GM18505 (cell line): ENCODE data around the gene TMEM184B.

Source experiments
- ATAC-seq: cut with Tn5 transposase; IDR thresholded peaks from one replicate; pipeline ENCODE4 v1.9.1; 2021; ENCODE audit not compliant: unreplicated experiment
- POLR2A ChIP-seq: IDR thresholded peaks from 4 replicates; pipeline ENCODE4 v1.6.1; 2011; ENCODE audit warnings: borderline replicate concordance; ENCODE audit not compliant: insufficient read depth, insufficient read length; ENCODE audit errors: extremely low read depth

The TMEM184B gene

DNA sequence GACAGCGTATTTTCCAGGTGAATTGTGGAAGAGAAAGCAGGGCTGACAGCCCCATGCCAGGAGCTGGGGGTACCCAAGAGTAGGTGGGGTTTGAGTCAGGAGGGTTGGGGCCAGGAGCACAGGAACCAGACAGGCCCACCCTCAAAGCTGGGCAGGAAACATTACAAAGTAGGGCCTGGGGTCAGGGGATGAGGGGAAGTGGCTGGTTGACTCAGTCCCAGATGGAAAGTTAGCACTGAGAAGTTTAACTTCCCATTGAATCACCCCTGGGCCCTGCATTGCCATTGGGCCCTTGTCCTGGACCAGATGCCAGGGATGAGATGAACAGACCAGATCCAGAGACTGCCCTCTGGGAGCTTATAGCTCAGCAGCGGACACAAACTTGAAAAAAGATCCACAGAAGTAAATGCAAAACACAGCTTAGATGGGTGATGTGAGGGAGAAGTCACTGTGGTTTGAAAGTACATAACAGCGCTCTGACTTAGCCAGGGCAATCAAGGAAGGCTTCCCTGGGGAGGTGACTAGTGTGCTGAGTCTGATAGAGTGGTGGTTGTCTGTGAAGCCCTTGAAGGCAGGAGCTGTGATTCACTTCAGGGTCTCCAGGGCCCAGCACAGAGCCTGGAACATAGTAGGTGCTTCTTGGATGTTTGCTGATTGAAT is 68.8 kb downstream of the TMEM184B start:
- ATAC-seq: no peak
- no peak for TF ChIP-seq POLR2A

DNA sequence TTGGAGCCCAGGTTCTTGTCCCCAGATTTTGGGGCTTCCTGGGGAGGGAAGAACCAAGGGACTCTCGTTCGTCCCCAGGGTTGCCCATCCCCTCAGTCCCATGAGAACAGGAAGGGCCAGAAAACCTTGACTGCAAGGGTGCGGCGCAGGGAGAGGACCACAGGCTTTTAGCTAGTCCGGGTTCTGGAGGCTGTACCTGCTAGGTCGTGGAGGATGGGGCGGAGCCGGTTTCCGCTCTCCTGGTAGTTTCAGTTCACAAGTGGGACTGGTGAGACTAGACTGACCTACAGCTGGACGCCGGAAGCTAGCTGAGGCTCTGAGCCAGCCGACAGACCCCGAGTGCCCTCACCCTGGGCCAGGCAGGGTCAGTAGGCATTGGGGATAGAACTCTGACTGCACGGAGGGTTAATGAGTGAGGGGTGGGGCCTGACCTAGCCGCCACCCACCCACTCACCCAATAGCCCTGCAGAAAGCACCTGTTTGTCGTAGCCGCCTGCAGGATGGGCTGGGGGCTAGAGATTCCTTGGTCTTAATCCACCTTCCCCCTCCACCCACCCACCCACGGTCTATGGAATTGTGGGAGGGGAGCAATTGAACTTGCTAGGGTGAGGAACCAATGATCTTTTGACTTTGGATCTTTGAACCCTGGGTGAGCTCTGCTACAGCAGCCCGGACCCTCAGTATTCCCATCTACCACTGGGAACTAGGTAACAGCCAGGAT is 69.6 kb downstream of the TMEM184B start:
- no peak for ATAC-seq
- no peak for TF ChIP-seq POLR2A

GRCh38 chr22:38202437-38203089 is 70.2 kb downstream of the TMEM184B start:
- TF ChIP-seq POLR2A: no peak
- peak; percentile 14 for ATAC-seq

- peak; percentile 52 for ATAC-seq
- peak; percentile 57 for TF ChIP-seq POLR2A
Observed at GRCh38 chr22:38201711-38202436, 70.9 kb downstream of the TMEM184B start, which contains the start of gene MAFF. MAFF (plus strand) TSS chr22:38201994; CDS start chr22:38213854, 11,860 bp downstream.

DNA sequence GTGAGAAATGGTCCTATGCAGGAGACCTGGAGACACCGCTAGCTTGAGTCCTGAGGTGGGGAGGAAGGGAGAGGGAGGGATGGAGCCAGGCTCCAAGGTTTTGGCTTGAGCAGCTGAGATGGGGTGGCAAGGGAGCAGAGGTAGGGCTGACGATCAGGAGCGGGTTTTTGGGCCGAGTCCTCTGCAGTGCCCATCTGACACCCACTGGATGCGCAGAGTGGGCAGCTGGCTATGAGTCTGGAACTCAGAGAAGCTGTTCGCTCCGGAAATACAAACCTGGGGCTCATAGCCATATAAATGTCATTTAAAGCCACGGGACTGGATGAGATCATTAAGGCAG is 71.5 kb downstream of the TMEM184B start:
- no peak for TF ChIP-seq POLR2A
- ATAC-seq: no peak

- ATAC-seq: no peak
- no peak for TF ChIP-seq POLR2A
Observed at GRCh38 chr22:38199826-38200559, 72.8 kb downstream of the TMEM184B start.

DNA sequence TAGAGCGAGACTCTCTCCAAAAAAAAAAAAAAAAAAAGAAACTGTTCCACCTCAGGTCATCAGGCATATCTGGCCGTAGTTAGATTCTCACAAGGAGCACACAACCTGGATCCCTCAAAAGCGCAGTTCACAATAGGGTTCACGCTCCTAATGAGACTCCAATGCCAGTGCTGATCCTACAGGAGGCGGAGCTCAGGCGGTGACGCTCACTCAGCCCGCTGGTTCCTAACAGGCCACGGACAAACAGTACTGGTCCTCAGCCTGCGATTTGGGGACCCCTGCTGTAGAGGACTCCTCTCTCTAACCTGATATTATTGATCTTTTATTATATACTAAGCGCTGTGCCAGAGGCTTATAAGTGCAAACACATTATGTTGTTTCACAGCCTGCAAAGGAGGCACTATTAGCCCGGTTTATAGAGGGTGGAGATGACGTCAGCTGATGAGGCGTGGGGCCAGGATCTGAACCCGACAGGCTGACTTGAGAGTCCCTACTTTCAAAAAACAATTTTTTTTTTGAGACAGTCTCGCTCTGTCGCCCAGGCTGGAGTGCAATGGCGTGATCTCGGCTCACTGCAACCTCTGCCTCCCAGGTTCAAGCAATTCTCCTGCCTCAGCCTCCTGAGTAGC is 75.9 kb downstream of the TMEM184B start:
- no peak for TF ChIP-seq POLR2A
- no peak for ATAC-seq

GRCh38 chr22:38193580-38193979 is 79.2 kb downstream of the TMEM184B start:
- ATAC-seq: no peak
- TF ChIP-seq POLR2A: no peak

GRCh38 chr22:38192475-38192863 is 80.3 kb downstream of the TMEM184B start:
- TF ChIP-seq POLR2A: no peak
- ATAC-seq: no peak

DNA sequence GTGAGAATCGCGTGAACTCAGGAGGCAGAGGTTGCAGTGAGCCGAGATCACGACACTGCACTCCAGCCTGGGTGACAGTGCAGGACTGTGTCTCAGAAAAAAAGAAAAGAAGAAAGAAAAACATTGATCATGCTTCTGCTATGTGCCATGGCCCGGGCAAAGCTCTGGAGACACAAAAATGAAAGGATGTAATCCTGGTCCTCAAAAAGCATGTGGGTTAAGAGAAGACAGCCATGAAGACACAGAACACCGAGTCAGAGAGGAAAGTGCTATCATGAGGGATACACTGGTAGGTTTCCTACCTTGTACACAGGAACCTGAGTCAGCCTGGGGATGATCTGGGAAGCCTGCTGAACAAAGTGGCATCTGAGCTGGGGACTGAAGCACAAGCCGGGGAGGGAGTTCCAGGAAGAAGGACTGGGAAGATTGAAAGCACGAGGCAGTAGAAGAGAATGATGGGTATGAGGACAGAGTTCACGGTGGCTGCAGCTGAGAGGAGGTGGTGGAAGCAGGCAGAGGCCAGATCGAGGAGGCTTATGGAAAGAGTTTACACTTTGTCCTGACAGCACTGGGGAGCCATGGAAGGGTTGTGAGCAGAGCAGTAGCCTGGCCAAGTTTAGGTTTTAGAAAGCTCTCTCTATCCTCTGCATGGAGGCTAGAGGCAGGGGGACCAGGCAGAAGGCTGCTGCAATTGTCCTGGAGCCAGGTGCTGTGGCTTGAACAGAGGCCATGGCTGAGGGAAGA is 80.9 kb downstream of the TMEM184B start:
- no peak for ATAC-seq
- TF ChIP-seq POLR2A: no peak

DNA sequence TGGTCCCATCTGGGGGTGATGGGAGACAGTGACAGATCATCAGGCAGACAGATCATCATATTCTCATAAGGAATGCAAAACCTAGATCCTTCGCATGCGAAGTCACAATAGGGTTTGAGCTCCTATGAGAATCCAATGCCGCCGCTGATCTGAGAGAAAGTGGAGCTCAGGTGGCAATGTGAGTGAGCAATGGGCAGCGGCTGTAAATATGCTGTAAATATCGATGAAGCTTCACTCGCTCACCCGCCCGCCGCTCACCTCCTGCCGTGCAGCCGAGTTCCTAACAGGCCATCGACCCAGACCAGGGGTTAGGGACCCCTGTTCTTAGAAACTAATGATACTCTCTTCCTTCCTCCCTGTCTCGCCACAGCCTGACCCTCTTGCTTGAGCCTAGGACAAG is 81.8 kb downstream of the TMEM184B start:
- no peak for TF ChIP-seq POLR2A
- no peak for ATAC-seq

- no peak for ATAC-seq
- TF ChIP-seq POLR2A: no peak
Observed at GRCh38 chr22:38190581-38190980, 82.2 kb downstream of the TMEM184B start.
